Hematopoietic multipotent progenitor cell treated with erythropoietin and hydrocortisone succinate and interleukin-3 and kit ligand, for 17 days (in vitro differentiated cells): ENCODE data around the gene GAGE2A.
"Not testable (repeated sequence)": the region's sequence is repeated elsewhere in the genome, so short reads cannot be mapped to it uniquely, and the experiment has no call there.

Experiments used
- DNase-seq: peaks from one replicate; pipeline ENCODE4 v3.0.0-alpha.2; 2015; ENCODE audit warnings: low spot score

Gene GAGE2A, protein sequence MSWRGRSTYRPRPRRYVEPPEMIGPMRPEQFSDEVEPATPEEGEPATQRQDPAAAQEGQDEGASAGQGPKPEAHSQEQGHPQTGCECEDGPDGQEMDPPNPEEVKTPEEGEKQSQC

DNA sequence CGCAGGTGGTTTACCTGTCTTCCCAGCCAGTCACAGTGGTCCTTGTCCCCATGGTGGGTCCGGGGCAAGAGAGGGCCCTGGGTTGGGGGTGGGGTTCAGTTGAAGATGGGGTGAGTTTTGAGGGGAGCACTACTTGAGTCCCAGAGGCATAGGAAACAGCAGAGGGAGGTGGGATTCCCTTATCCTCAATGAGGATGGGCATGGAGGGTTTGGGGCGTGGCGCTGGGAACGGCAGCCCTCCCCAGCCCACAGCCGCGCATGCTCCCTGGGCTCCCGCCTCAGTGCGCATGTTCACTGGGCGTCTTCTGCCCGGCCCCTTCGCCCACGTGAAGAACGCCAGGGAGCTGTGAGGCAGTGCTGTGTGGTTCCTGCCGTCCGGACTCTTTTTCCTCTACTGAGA, at the start of gene GAGE2A:
Gene GAGE2A (plus strand): TSS at position 301 of the 400 bp plus-strand sequence. CDS start 1,155 bp downstream, outside the sequence.
- not testable (repeated sequence) for DNase-seq

DNA sequence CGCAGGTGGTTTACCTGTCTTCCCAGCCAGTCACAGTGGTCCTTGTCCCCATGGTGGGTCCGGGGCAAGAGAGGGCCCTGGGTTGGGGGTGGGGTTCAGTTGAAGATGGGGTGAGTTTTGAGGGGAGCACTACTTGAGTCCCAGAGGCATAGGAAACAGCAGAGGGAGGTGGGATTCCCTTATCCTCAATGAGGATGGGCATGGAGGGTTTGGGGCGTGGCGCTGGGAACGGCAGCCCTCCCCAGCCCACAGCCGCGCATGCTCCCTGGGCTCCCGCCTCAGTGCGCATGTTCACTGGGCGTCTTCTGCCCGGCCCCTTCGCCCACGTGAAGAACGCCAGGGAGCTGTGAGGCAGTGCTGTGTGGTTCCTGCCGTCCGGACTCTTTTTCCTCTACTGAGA, 47.9 kb upstream of the GAGE2A start, which contains the start of gene GAGE12D:
Gene GAGE12D (plus strand): TSS at position 301 of the 400 bp plus-strand sequence. CDS start 1,155 bp downstream, outside the sequence.
- not testable (repeated sequence) for DNase-seq

DNA sequence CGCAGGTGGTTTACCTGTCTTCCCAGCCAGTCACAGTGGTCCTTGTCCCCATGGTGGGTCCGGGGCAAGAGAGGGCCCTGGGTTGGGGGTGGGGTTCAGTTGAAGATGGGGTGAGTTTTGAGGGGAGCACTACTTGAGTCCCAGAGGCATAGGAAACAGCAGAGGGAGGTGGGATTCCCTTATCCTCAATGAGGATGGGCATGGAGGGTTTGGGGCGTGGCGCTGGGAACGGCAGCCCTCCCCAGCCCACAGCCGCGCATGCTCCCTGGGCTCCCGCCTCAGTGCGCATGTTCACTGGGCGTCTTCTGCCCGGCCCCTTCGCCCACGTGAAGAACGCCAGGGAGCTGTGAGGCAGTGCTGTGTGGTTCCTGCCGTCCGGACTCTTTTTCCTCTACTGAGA, 38.3 kb upstream of the GAGE2A start, which contains the start of gene GAGE12E:
Gene GAGE12E (plus strand): TSS at position 301 of the 400 bp plus-strand sequence. CDS start 1,155 bp downstream, outside the sequence.
- DNase-seq, result not testable (repeated sequence)

DNA sequence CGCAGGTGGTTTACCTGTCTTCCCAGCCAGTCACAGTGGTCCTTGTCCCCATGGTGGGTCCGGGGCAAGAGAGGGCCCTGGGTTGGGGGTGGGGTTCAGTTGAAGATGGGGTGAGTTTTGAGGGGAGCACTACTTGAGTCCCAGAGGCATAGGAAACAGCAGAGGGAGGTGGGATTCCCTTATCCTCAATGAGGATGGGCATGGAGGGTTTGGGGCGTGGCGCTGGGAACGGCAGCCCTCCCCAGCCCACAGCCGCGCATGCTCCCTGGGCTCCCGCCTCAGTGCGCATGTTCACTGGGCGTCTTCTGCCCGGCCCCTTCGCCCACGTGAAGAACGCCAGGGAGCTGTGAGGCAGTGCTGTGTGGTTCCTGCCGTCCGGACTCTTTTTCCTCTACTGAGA, 28.8 kb upstream of the GAGE2A start, which contains the start of gene GAGE12F:
Gene GAGE12F (plus strand): TSS at position 301 of the 400 bp plus-strand sequence. CDS start 1,155 bp downstream, outside the sequence.
- not testable (repeated sequence) for DNase-seq

DNA sequence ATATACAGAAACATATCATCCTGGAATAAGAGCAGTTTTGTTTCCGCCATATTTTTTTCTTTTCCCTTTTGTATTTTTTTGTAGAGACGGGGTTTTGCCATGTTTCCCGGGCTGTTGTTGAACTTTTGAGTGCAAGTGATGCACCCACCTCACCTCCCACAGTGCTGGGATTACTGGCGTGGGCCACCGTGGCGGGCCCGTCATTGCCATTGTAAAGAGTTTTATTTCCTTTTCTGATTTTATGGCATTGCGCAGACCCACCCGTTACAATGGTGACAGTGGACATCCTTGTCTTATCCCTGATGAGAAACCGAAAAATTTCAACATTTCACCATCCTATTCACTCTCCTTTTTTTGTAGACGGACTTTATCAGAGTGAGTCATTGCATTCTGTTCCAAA, 20.6 kb upstream of the GAGE2A start:
- DNase-seq, result not testable (repeated sequence)

DNA sequence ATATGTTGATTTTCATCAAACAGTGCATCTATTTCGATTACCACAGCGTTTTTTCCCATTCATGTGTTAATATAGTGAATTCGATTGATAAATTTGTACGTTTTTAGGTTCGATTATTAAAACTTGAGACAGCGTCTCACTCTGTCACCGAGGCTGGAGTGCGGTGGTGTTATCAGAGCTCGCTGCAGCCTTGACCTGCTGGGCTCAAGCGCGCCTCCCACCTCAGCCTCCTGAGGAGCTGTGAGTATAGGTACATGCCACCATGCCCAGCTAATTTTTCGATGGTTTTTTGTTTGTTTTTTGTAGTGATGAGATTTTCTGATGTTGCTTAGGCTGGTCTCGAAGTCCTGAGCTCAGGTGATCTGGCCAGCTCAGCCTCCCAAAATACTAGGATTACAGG, 20.1 kb upstream of the GAGE2A start:
- DNase-seq, result not testable (repeated sequence)

DNA sequence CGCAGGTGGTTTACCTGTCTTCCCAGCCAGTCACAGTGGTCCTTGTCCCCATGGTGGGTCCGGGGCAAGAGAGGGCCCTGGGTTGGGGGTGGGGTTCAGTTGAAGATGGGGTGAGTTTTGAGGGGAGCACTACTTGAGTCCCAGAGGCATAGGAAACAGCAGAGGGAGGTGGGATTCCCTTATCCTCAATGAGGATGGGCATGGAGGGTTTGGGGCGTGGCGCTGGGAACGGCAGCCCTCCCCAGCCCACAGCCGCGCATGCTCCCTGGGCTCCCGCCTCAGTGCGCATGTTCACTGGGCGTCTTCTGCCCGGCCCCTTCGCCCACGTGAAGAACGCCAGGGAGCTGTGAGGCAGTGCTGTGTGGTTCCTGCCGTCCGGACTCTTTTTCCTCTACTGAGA, 19.2 kb upstream of the GAGE2A start, which contains the start of gene GAGE12G:
Gene GAGE12G (plus strand): TSS at position 301 of the 400 bp plus-strand sequence. CDS start 1,155 bp downstream, outside the sequence.
- DNase-seq, result not testable (repeated sequence)

DNA sequence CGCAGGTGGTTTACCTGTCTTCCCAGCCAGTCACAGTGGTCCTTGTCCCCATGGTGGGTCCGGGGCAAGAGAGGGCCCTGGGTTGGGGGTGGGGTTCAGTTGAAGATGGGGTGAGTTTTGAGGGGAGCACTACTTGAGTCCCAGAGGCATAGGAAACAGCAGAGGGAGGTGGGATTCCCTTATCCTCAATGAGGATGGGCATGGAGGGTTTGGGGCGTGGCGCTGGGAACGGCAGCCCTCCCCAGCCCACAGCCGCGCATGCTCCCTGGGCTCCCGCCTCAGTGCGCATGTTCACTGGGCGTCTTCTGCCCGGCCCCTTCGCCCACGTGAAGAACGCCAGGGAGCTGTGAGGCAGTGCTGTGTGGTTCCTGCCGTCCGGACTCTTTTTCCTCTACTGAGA, 9.6 kb upstream of the GAGE2A start, which contains the start of gene GAGE12H:
Gene GAGE12H (plus strand): TSS at position 301 of the 400 bp plus-strand sequence. CDS start 1,155 bp downstream, outside the sequence.
- not testable (repeated sequence) for DNase-seq

DNA sequence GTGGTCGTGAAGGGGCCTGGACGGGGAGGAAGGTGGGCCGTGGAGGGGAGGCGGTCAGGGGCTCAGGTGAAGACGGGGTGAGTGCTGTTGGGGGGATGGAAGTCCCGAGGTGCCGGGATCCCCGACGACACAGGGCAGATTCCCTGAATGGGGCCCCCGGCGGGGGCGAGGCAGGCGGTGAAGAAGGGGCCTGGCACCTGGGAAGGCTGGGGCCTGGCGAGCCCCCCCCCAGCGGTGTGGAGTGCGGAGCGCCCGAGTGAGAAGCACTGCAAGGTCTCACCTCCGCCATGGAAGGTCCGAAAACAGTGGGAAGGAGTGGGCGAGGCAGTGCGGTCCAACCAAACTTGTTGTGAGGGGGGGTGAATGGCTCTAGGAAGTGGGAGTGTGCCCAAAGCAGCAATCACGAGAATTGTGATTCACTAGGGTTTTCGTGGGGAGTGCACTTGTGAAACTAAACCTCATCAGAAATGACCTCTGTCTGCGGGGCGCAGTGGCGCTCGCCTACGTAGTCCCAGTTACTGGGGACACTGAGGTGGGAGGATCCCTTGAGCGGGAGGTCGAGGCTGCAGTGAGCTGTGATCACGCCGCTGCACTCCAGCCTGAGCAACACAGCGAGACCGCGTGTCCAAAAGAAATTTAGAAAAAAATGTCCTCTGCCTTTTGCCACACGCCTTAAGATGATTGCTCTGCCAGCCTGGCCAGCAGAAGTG, 628 bp downstream of the GAGE2A start:
- DNase-seq, result not testable (repeated sequence)

DNA sequence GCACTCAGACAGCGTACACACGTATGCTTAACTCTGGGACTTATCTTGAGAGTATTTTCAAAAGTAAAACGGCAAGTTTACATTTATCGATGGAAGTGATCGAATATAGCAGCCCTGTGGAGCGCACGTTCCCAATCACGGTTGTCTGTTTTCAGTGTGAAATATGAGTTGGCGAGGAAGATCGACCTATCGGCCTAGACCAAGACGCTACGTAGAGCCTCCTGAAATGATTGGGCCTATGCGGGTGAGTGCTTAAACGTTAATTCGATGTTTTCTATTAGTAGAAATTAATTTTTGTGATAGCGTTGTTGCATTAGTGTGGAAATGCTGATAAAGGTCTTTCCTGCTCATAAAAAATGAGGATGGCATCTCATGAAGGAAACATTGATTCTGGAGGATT, 1.2 kb downstream of the GAGE2A start:
- DNase-seq, result not testable (repeated sequence)

DNA sequence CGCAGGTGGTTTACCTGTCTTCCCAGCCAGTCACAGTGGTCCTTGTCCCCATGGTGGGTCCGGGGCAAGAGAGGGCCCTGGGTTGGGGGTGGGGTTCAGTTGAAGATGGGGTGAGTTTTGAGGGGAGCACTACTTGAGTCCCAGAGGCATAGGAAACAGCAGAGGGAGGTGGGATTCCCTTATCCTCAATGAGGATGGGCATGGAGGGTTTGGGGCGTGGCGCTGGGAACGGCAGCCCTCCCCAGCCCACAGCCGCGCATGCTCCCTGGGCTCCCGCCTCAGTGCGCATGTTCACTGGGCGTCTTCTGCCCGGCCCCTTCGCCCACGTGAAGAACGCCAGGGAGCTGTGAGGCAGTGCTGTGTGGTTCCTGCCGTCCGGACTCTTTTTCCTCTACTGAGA, 9.4 kb downstream of the GAGE2A start, which contains the start of gene GAGE1:
Gene GAGE1 (plus strand): TSS at position 301 of the 400 bp plus-strand sequence. CDS start 1,155 bp downstream, outside the sequence.
- not testable (repeated sequence) for DNase-seq

DNA sequence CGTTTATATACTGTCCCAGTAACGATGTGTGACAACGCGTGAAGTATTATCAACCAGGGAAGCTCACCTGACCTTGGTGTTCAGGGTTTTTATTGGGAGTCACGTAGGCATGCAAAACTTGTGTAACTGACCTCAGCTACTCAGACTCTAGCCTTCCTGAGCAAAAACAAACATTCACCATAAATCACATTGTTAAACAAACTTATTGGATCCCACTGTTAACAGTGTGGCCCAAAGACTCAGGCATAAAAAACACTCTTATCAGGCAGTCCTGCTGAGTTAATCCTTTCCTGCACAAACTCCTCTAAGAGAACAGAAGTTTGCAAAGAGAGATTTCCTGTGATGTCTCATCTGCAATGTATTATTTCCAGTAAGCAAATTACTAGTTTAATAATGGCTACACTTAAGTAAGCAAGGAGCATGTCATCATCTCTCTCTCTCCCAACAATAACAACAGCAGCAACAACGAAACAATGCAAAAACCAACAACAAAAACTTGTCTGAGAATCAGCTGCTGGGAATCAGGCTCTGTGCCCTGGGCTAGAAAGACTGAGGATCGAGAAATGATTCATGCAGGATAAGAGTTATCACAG, 21.5 kb downstream of the GAGE2A start:
- no peak for DNase-seq

DNA sequence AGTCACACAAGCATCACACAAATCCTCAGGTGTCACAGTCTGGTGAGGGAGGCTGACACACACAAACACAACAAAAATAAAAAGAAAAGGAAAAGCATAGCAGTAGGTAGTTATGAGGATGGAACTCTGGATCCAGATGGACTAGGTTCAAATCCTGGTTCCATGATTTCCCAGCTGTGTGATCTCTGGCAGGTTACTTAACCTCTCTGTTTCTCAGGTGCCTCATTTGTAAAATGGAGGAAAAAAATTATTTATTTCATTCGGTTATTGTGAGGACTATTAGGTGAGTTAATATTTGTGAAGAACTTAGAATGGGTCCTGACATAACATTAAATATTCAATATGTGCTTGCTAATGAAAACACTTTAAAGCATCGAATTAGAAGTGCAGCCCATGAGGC, 29.3 kb downstream of the GAGE2A start:
- DNase-seq, result no peak

DNA sequence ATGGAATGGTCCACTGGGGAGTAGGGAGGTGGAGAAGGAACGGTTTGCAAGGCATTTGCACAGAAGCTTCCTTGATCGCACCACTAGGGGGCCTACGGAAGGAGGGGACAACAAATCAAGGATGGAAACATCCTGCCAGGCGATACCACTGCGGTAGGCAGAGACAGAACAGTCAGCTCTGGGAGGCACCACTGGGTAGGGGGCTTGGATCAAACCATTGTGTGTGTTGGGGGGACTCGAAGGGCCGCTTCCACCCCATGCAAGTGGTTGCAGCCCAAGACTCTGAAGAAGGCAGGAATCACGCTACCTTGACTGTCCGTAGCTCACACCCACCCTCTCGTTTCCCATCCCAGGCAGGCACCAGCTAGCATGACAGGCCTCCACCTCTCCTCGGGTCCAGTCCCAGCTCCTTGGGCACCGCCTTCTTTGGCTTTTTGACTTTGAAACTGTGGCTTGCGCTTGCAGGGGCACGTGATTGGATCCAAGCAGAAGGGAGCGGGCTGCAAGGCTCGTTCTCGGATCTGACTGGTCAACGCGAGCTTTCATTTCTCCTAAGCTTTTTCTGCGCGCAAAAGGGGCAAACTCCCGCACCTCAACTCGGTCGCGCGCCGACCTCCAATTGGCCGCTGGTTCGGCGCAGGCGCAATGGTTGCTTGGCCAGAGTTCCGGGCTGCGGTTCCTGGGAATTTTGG, 37.9 kb downstream of the GAGE2A start:
- no peak for DNase-seq

DNA sequence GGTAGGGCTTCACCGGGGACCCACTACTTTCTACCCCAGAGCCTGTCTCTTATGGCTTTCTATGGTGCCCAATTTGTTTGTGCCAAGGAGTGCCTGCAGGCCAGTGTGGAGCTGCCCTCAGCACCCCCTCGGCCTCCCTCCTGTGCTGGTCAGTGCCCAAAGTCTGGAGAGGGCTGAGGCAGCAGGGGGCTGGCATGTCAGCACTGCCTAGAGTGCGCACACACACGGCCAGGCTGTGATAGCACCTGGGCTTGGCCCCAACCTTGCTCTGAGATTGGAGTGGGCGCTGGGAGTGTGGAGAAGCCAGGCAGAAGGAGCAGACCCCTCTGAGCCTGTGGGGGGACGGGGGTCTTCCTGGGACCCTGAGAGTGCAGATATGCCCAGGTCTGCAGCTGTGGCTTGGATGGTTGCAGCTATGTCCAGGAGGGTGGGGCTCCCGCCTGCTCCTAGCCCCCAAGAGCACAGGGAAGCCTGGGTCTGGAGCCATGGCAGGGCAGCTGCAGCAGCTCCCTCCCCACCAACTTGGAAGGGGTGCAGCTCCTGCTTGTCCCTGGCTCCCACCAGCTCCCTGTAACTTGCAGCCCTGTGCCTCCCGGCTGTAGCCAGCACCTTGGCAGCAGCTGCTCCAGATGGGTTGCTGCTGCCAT, 55.8 kb downstream of the GAGE2A start:
- no peak for DNase-seq
